GM13976 (cell line): ENCODE results near the gene MGAT4A.

Source experiments
- DNase-seq: peaks from one replicate; pipeline ENCODE4 v3.0.0; 2012; ENCODE audit warnings: low spot score
- CTCF ChIP-seq: IDR thresholded peaks from 2 replicates; pipeline ENCODE4 v1.5.1; 2012; ENCODE audit warnings: borderline replicate concordance, mild to moderate bottlenecking; ENCODE audit not compliant: insufficient read depth; ENCODE audit errors: extremely low read depth, missing control alignments, control extremely low read depth
- in situ Hi-C: fragments of 300-500 bp; cut with MboI; formaldehyde crosslinking; loops from one replicate; pipeline ENCODE4 v1.12.0; 2022; ENCODE audit warnings: low sequenced_read_pairs, mixed read lengths, inconsistent platforms; ENCODE audit not compliant: unreplicated experiment

MGAT4A gene

DNA sequence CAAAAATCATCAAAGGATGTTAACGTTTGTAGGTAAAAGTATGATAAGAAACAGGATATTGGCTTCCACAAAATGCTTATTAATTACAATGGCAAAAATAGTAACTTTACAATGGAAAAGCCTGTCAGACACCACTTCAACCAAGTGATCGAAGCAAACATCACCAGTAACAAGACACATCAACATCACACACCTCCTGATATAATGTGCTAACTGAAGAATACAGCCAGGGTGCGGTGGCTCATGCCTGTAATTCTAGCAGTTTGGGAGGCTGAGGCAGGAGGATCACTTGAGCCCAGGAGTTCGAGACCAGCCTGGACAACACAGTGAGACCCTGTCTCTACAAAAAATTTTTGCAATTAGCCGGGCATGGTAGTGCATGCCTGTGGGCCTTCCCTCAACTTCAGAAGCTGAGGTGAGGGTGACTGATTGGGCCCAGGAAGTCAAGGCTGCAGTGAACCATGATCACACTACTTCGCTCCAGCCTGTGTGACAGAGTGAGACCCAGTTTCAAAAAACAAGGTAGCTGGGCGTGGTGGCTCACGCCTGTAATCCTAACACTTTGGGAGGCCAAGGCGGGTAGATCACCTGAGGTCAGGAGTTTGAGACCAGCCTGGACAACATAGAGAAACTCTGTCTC lies 15.0 kb downstream of the MGAT4A start:
- no peak for TF ChIP-seq CTCF
- no peak for DNase-seq
- in situ Hi-C loops = no loop called here

- DNase-seq = peak; percentile 41
- no peak for TF ChIP-seq CTCF
- in situ Hi-C loops = no loop called here
Measured at GRCh38 chr2:98713332-98714015, 17.5 kb downstream of the MGAT4A start.

DNA sequence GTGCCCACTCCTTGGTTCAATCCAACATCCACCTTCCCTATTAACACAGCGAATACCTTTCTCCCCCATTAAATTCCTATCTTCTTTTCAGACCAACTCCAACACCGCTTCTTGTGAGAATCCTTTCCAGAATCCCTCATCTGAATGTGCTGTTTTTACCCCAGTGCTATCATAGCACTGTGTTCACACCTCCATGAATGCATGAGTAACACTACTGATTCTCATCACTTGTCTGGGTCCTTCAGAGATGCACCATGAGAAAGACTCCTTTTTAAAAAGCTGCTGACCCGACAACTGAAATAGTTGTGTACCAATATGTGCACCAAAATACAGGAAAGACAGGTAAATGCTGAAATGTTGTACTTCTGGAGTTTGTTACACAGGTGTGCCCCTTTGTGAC lies 18.8 kb downstream of the MGAT4A start:
- in situ Hi-C loops = no loop called here
- no peak for TF ChIP-seq CTCF
- no peak for DNase-seq

GRCh38 chr2:98711506-98711905 lies 19.4 kb downstream of the MGAT4A start:
- in situ Hi-C loops = no loop called here
- no peak for DNase-seq

DNA sequence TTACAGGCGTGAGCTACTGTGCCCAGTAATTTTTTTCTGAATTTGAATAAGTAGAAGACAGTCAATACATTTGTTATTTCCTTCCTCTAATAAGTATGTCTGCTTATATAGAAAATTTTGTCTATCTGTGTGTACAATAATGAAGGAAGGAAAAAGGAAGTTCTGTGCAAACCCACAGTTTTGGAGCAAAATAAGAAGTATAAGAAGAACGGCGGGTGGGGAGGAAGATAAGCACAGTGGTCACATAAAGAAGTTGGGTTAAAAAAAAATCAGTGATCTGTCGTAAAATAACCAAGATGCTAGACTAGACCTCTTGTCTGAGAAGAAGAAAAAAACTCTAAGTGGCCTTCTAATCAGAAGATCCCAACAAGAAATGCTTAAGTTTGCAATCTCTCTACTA lies 20.2 kb downstream of the MGAT4A start:
- TF ChIP-seq CTCF = no peak
- in situ Hi-C loops = no loop called here
- DNase-seq = no peak

More at GRCh38 chr2:98711506-98711905, 19.4 kb downstream of the MGAT4A start:
- no peak for TF ChIP-seq CTCF

- TF ChIP-seq CTCF = no peak
- in situ Hi-C loops = no loop called here
- DNase-seq = no peak
Measured at GRCh38 chr2:98709535-98709934, 21.4 kb downstream of the MGAT4A start.
